GM19455 (cell line): ENCODE results near the gene KBTBD12.
"Not testable (repeated sequence)": the region's sequence is repeated elsewhere in the genome, so short reads cannot be mapped to it uniquely, and the experiment has no call there.

Experiments used
- ATAC-seq: cut with Tn5 transposase; IDR thresholded peaks from one replicate; pipeline ENCODE4 v1.9.1; 2021; ENCODE audit not compliant: unreplicated experiment

KBTBD12 gene, protein sequence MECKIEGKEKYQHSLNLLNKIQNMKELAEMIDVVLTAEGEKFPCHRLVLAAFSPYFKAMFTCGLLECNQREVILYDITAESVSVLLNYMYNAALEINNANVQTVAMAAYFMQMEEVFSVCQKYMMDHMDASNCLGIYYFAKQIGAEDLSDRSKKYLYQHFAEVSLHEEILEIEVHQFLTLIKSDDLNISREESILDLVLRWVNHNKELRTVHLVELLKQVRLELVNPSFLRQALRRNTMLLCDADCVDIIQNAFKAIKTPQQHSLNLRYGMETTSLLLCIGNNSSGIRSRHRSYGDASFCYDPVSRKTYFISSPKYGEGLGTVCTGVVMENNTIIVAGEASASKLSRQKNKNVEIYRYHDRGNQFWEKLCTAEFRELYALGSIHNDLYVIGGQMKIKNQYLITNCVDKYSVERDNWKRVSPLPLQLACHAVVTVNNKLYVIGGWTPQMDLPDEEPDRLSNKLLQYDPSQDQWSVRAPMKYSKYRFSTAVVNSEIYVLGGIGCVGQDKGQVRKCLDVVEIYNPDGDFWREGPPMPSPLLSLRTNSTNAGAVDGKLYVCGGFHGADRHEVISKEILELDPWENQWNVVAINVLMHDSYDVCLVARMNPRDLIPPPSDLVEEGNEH

DNA sequence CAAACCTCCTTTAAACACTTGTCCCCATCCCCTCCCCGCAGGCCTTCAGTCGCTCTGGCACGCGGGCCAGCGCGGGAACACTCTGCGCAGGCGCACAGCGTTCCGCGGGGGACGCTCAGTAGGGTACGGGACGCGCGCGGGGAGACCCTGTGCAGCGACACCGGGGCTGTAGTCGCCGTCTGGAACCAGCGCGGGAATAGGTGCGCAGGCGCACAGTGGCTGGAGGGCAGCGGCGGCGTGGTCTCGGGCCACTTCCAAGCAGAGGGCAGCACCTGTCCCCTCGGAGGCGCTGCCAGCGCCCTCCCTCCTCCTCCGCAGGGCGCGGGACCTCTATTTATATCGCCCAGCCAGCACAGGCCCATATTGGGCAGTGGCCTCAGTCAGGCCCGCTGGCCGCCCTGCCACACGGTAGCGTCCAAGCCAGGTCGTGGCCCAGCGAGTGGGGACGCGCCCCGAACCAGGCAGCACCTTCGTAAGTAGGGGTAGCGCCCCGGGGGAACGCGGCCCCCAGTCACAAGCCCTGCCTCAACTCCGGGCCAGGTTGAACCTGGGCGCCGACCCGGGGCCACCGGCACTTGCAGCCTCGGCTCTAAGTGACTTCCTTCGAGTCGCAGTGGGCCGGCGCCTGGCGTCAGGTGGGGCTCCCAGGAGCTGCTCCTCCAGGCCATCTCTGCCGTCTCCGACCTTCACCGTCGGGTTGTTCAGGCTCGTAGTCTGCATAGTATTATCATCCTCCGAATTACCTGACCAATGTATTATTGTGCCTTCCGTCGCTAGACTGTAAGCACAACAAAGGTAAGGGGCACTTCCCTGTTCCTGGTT is at the start of gene KBTBD12:
TSS of gene KBTBD12 (plus strand) at position 118 of the 822 bp plus-strand sequence. CDS start 7,830 bp downstream, outside the sequence.
- ATAC-seq, result no peak

DNA sequence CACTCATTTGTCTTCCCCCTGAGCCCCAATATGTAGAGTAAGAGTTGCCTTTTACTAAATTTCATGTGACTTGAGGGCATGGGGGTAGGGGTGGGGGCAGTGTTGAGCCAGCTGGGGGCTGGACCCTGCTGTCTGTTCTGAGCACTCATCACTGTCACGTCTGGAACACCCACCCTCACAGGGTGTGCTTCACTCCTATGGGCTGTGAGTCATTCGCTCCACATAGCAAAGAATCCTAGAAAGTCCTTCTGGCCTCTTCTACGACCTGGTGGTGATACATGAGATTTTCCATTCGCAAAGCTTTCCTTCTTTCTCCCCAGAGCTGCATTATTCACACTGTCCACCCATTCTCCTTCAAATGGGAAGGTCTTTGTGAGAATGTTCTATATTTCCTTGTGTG is 49.1 kb upstream of the KBTBD12 start:
- no peak for ATAC-seq

DNA sequence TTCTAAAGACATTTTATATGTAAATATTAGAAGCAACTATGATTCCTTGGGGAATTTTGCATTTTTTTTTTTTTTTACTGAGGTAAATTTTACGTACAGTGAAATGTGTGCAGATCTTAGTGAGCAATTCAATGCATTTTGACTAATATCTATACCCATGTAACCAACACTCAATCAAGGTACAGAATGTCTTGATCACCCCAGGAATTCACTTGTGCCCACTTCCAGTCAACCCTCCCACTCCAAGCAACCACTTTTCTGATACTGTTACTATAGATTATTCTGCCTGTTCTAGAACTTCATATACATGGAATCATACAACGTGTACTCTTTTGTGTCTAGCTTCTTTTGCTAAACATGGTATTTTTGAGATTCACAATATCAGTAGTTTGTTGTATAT is 47.6 kb upstream of the KBTBD12 start:
- ATAC-seq, result no peak

DNA sequence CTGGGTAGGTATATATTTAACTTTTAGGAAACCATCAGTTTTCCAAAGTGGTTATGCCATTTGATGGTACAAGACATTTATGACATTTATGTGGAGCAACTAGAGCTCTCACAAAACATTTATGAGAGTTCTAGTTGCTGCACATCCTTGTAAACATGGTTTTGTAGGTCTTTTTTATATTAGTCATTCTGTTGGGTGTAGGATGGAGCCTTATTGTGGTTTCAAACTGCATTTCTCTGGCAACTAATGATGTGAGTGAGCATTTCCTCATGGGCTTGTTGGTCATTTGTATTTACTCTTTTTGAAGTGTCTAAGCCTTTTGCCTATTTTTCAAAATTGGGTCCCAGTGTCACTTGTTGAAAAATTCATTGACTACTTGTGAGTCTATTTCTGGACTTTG is 47.0 kb upstream of the KBTBD12 start:
- no peak for ATAC-seq

DNA sequence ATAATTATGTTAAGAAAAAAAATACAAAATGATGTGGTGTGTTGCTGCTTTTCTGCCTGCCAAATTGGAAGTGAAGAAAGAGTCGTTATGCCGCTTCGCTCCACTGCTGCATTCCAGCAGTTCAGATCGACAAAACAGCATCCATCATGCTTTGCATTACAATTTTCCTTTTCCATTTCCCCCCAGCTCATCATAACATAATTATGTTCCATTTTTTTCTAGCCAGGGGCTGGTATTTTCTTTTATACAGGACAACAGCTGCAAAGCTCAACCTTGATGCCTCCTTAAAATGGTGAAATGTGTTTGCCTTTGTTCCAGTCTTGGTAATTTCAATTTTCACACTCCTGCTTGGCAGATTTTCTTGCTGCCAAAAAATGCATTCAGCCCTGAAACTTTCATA is 44.9 kb upstream of the KBTBD12 start:
- ATAC-seq, result no peak

DNA sequence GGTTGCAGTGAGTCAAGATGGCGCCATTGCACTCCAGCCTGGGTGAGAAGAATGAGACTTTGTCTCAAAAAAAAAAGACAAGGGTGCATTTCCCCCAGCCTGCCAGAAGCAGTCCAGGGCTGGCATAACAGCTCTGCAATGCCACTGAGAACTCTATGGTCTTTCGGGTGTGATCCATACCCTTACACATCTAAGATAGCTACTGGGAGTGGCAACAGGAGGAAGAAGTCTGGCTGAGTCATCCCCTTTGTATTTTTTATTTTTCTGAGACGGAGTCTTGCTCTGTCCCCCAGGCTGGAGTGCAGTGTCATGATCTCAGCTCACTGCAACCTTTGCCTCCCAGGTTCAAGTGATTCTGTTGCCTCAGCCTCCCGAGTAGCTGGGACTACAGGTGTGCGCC is 40.9 kb upstream of the KBTBD12 start:
- ATAC-seq, result not testable (repeated sequence)

DNA sequence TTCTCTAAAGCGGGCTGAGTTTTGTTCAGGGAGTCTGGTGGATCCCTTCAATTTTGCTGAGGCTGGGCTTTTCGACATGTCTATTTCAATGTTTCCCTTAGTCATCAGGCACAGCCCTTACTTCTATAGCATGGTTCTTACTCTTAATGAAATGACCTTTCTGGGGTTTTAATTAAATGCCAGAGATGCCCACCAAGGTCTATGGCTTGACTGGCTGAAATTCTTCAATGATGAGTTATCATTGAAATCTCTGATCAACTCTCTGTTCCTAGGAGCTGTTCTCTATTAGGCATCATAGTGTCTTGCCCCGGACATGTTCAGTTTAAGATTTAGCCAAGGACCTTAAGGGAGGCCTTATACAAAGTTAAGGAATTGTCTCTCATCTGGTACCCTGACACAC is 33.4 kb upstream of the KBTBD12 start:
- no peak for ATAC-seq

DNA sequence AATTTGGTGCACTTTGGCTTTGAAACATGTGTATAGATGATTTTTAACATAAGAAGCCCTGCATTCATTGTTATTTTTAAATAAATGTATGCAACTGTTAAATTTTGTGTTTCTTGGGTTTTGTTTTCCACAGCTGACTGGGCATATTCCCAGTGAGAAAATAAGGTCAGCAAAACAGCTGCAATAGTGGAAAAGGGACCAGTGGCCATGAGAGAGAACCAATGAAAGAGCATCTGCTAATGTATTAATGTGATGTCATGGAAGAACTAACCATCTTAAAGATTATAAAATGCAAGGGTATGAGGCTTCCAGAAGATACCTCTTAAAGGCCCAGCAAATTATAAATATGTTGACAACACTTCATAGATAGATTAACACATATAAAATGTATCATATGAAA is 31.0 kb upstream of the KBTBD12 start:
- ATAC-seq, result no peak

DNA sequence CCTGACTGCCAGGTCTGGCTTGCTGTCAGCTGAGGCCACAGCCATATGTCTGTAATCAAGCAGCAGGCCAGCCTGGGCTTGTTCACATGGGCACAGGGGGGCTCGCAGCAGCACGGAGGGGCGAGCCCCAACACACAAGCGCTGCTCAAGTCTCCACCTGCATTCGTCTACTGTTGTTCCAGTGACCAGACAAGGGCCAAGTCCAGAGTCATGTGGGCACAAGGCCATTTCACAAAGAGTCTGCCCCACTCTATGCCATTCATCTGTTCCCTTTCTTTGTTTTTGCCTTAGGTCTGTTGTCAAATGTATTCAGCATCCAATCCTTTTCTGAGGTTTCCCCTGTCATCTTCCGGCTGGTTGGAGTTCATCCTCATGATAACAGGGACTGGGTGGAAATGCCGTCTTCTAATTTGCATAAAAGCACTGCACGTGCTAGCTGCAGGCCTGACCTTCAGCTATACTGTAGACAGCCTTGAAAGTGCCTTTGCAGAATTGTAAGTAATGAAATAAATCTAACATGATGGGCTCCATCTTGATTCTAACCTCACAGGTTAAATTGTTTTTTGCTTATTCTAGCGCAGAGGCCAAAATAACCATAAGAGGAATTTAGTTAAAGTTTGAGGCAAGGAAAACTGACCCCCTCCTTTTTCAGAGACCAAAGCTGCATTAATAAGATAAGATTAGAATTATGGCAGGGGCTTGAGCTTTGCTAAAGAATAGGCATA is 28.6 kb upstream of the KBTBD12 start:
- ATAC-seq, result no peak

DNA sequence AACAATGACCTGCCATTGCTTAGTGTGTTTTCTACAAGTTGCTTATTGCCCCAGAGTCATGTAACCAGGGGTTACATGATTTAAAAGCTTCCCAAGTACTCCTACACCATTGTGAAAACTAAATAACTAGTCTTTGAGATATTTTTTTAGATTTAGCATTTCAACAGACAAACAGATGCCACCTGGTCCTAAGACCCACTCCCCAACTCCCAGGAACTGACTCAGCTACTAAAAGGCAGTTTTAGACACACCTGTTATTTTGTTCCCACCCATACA is 28.1 kb upstream of the KBTBD12 start:
- no peak for ATAC-seq

DNA sequence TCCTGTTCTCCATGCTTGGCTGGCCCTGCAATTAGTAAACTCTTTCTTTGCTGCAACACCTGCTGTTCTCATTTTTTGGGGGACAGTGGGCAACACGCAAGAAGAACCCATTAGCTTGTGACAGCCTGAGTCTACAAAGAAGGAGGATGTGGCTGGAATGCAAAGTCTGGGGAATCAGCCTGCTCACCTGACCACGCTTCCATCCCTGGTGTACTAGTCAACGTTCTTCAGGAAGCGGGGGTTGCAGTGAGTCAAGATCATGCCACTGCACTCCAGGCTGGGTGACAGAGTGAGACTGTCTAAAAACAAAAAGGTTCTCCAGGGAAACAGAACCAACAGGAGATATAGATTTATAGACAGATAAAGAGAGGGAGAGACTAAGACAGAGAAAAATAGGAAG is 27.7 kb upstream of the KBTBD12 start:
- no peak for ATAC-seq

DNA sequence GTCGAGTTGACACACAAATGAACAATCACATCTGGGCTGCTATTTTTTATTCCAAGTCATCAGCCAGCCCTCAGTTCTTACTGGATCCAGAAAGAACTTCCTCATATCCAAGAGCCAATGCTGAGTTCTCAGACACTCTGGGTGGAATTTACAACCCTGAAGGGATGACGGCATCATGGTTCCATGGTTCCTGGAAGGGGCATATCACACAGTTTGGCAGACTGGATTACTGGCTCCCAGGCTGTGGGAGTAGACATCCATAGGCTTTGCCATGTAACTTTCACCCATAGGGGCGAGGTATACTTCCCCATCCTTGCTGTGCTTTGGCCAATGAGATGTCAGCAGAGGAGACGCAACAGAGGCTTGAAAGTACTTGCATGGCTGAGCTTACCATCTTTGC is 26.9 kb upstream of the KBTBD12 start:
- no peak for ATAC-seq

DNA sequence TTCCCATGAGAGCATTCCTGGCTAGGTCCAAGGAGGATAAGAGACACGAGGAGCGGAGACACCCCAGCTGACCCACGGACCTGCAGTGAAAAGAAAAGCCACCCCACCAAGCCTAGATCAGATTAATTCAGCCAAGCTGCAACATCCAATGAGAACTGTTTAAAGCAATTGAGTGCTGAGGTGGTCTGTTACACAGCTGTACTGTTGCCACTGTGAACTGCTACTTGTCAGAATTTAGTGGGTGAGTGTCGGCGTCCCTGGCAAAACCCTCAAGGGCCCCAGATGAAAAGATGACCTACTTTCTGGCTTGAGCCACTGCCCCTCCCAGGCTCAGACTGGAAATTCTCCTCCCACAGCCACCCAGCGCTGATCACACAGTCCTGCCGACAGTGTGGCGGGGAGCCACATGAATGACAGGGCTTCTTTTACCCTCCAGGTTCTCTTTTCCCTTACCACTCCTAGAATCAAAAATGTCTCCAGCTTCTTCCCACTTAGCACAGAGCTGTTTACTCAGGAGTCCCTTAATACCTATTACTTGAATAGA is 26.4 kb upstream of the KBTBD12 start:
- ATAC-seq, result no peak

DNA sequence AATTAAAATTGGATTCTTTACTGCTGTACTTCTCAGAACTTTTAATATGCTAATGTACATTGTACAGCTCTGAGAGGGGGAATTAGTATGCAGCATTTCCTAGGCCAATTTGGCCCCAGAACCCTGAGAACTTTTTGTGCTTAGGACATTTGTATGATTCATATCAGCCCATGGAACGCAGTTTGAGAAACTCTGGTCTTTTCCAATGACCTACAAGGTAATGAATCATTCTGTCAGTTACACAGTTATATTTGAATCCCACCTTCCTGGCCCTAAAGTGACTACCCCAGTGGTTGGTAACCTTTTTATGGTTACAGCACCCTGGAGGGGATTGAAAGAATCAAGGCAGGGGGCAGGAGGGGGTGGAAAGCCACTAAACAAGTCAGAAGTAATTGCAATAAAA is 25.6 kb upstream of the KBTBD12 start:
- ATAC-seq, result no peak

DNA sequence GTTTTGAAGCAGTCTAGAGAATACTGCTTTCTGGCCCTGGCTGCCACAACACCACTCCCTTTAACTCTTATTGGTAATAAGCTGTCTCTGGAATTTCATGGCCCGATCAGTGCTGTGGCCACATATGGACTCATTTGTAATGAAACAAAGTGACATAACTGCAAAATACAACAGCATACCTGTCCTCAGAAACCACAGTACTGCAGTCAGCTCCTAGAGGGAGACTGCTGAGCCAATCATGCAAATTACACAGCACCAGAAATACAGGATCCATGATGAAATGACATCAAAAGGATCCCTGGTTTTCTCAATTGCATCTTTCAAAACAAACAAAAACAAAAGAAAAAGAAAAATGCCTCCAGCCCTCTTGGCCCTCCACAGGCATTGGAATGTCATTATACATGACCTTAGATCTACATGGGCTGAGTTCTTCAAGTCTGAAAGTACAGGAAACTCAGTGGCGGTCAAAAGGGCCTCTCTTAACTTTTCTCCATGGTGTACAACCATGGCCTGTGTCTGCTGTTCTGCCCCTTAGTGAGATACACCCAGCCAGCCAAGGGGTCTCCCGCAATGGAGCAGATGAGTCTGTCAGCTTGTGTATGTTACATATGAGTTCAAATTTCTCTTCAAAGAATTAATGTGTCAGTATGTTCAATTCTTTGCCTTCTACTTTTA is 24.9 kb upstream of the KBTBD12 start:
- ATAC-seq, result no peak

DNA sequence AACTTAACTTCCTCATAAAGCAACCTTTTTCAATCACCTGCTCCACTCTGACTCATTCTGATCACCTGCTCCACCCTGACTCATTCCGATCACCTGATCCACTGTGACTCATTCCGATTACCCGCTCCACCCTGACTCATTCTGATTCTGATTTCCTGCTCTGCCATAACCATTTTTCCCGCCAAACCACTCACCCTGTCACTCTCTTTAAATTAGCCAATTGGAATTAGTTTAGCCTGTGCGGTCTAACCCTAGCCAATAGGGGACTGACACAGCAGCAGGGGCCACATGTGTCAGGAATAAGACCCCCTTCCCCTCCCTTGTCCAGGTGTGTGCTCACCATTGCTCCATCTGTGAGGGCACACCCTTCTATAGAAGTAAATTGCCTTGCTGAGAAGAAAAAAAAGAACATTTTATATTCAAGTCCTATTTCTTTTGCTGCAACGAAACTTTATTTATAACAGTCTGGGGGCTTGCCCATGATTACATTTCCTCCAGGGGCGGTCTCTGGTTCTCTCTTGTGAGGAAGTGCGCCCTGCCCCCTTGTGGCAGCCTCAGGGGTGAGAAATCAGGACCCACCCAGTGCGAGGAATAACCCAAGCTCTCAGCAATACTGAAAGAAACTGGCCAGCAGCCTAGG is 24.3 kb upstream of the KBTBD12 start:
- ATAC-seq, result not testable (repeated sequence)

DNA sequence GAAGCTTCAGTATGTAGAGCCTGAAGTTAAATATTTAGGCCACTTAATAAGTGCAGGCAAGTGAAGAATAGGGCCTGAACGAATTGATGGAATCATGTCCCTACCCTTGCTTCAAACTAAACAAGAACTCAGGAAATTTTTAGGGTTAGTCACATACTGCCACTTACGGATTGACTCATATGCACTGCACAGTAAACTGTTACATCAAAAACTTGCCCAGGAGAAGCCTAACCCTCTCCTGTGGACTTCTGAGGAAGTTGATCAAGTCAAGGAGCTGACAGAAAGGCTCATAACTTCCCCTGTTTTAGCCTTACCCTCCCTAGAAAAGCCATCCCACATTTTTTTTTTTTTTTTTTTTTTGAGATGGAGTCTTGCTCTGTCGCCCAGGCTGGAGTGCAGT is 20.6 kb upstream of the KBTBD12 start:
- no peak for ATAC-seq

DNA sequence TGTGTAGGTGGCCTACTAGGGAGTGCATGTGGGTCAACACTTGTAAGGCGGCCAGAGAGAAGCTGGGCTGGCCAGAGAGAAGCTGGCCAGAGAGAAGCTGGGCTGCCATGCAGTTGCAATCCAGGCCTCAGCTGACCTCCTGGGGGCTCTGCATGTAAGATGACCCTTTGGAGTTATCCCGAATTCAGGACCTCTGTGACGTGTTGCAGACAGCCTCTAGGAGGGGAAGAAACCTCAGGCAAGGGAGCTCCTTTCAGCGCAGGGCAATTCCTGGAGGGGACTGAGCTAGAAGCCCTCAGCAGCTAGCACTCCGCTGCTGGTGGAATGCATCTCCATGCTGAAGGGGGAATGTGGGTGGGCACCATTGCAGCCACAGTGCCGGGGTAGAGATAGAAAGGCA is 15.8 kb upstream of the KBTBD12 start:
- no peak for ATAC-seq

DNA sequence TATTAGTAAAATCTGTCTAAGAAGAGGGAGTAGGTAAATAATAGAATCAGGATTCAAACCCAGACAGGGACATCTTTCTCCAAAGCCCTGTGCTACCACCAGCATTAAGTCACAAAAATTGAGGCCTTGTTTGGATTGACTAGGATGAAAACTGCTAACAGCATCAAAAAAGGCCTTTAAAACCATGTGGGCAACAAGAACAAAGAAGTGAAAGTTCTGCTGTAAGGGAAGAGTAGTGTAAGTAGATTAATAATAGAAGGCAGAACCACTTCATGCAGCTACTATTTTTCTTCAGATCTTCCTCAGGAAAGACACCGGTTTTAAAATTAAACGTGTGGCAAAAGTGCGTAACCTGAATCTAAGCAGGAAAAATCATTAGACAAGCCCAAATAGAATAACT is 15.3 kb upstream of the KBTBD12 start:
- no peak for ATAC-seq

DNA sequence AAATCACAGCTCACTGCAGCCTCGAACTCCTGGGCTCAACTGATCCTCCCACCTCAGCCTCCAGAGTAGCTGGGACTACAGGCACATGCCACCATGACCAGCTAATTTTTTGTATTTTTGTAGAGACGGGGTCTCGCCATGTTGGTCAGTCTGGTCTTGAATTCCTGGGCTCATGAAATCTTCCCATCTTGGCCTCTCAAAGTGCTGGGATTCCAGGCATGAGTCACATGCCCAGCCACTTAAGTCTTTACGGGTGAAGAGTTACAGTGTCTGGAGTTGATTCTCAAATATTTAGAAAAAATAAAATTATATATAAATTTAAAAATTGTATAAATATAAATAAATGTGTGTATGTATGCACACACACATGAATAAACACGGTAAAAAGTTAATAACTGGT is 14.5 kb upstream of the KBTBD12 start:
- ATAC-seq, result no peak
